Activated CD8-positive, alpha-beta memory T cell treated with anti-CD3 and anti-CD28 coated beads, Interleukin-2, amount 10 ng/mL, durations not matched to agents 7 days and 5 days (primary cell): ENCODE data around the gene SMYD2. TPM values are rescaled to one million over a fixed set of nuclear protein-coding genes. Genes with fewer than 3 reads are reported as not detected.
"Not testable (repeated sequence)": the region's sequence is repeated elsewhere in the genome, so short reads cannot be mapped to it uniquely, and the experiment has no call there.

Experiments
- ATAC-seq: fragments of 150-1000 bp; cut with Tn5 transposase; one replicate; pipeline ENCODE4 v1.10.0; 2021; ENCODE audit warnings: moderate library complexity
- CTCF ChIA-PET: fragments of 350-600 bp; sonication (Branson Sonifier 250); formaldehyde crosslinking; loops from one replicate; lab custom pipeline; 2021; ENCODE audit warnings: antibody characterized with exemption; lab: Charles Lee
- DNase-seq: peaks from one replicate; pipeline ENCODE4 v3.0.0-alpha.2; 2020
- H3K27ac Mint-ChIP-seq: one replicate; pipeline ENCODE4 v1.8.0; 2021; ENCODE audit warnings: mild to moderate bottlenecking, mixed read lengths
- H3K27me3 Mint-ChIP-seq: one replicate; pipeline ENCODE4 v1.8.0; 2021; ENCODE audit warnings: mixed read lengths
- H3K36me3 Mint-ChIP-seq: one replicate; pipeline ENCODE4 v1.8.0; 2021; ENCODE audit warnings: mild to moderate bottlenecking, mixed read lengths
- H3K4me1 Mint-ChIP-seq: one replicate; pipeline ENCODE4 v1.8.0; 2021; ENCODE audit warnings: mixed read lengths
- H3K4me3 Mint-ChIP-seq: one replicate; pipeline ENCODE4 v1.8.0; 2021; ENCODE audit warnings: mild to moderate bottlenecking, moderate library complexity, mixed read lengths
- H3K9me3 Mint-ChIP-seq: one replicate; pipeline ENCODE4 v1.8.0; 2022; ENCODE audit warnings: low read depth, mixed read lengths
- total RNA-seq, 2 experiments: library from RNA; stranded (reverse); gene quantifications; one replicate each; pipeline ENCODE4 v1.2.3, GENCODE V29; 2021

SMYD2 gene
- total RNA-seq, 2 experiments from 2014 or later: 23.1 to 26.5 TPM

DNA sequence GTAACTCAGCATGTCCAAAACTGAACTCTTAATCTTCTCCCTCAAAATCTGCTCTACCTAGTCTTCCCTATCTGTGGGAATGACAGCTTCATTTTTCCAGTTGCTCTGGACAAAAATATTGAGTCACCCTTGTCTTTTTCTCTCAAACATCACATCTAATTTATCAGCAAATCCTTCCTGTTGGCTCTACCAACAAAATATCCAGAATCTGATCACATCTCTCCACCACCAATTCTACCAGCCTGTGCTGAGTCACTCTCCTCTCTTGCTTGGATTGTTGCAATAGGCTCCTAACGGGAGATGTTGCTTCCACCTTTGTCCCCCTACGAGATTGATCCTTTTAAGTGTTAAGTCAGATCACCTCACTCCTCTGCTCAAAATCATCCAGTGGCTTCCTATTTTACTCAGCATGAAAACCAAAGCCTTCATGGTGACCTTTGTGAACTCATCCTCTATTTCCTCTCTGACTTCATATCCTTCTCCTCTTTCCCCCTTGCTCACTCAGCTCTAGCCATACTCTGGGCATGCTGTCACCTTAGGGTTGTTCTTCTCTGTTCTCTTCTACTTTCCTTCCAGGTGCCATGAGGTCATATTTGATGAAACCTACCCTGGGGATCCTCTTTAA, 21.5 kb upstream of the SMYD2 start:
- Mint-ChIP-seq H3K4me1 (peaks cover 24% of the 10 kb centered on the region), H3K9me3 (no peaks in the 10 kb centered on the region), H3K4me3 (no peak overlapping the region), H3K27me3 (peaks cover 73% of the 10 kb centered on the region), H3K36me3 (no peaks in the 10 kb centered on the region), H3K27ac (no peak overlapping the region)
- DNase-seq: peak; percentile 41
- CTCF ChIA-PET: interaction anchor here (1.8 to 10.9 kb wide), 4 partner anchors 12 to 368 kb away, joined by 5 to 373 read pairs (median 51); no protein-coding TSS in a partner anchor
- peak; percentile 76 for ATAC-seq

DNA sequence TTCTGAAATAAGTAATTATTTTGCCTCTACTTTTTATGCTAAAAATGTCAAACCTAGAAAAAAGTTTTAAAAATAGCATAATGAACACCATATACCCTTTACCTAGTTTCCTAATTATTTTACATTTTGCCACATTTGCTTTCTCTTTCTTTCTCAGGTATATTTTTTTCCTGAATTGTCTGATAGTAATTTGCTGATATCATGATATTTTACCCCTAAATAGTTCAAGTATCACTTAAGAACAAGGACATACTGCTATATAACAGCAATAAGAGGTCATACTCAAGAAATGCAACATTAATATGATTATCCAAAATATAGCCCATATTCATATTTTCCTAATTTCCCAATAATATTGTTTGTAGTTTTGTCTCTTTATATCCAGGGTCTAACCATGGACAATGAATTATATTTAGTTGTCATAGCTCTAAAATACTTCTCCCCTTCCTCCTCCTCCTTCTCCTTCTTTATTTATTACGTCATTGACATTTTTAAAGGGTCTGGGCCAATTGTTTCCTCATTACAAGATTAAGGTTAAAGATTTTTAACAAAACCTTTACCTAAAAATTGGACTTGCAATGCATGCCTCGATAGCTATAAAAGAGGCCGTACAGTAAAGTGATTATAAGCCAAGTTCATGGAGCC, 20.3 kb upstream of the SMYD2 start:
- Mint-ChIP-seq H3K27ac (no peak overlapping the region), H3K36me3 (no peaks in the 10 kb centered on the region), H3K9me3 (no peaks in the 10 kb centered on the region), H3K4me1 (peaks cover 24% of the 10 kb centered on the region), H3K27me3 (peaks cover 70% of the 10 kb centered on the region), H3K4me3 (no peak overlapping the region)
- CTCF ChIA-PET: interaction anchor here (0.7 to 10.9 kb wide), 23 partner anchors 9 to 366 kb away, joined by 3 to 373 read pairs (median 7); partner anchors contain the start of gene SMYD2
- DNase-seq: no peak
- ATAC-seq: no peak

DNA sequence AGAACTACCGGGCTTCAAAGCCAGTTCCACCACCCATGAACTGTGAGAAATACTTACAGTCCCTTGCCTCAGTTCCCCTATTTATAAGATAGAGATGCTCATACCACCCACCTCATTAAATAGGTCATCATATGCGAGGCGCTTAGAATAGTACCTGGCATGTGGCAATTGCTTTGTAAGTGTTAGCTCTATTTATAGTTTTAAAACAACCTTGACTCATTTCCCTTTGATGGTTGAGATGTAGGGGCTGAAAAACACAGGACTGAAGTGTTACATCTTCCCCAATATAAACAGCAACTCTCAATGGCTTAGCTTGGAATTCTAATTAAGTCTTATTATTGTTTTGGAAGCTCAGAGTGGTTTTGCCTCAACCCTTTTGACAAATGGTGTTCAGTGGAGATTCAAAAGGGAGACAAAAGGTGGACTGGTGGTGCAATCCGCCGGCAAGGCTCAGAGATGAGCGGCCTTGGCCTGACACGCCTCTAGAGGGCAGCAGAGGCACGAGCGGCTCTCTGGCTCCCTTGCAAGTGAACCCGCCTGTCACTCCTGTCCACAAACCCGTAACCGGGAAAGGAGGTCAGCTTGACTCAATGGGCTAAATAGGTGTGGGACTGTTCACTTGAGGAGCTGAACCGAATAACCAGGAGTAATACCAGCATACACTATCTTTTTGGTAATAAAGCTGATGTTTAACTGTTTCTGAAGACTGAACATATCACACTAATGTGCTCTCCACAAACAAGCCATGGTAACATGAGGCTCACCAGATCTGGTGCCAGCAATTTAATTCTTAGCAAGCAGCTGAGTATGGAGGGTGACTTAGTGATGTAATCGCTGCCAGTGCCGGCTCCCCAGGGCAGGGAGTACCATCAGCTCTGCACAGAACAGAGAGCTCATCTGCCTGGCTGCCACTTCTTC, 19.5 kb upstream of the SMYD2 start:
- Mint-ChIP-seq H3K4me3 (no peak overlapping the region), H3K27me3 (peaks cover 70% of the 10 kb centered on the region), H3K27ac (no peak overlapping the region), H3K36me3 (no peaks in the 10 kb centered on the region), H3K9me3 (no peaks in the 10 kb centered on the region), H3K4me1 (peaks cover 24% of the 10 kb centered on the region)
- DNase-seq (peak; percentile 87), ATAC-seq (peak; percentile 91)
- CTCF ChIA-PET: interaction anchor here (0.6 to 10.9 kb wide), 30 partner anchors 9 to 366 kb away, joined by 3 to 373 read pairs (median 5); partner anchors contain the start of gene SMYD2

- H3K4me3 Mint-ChIP-seq: no peak overlapping the region
- no peak overlapping the region for H3K27ac Mint-ChIP-seq
- ATAC-seq (no peak), DNase-seq (no peak)
- H3K4me1 Mint-ChIP-seq: peaks cover 19% of the 10 kb centered on the region
- peaks cover 57% of the 10 kb centered on the region for H3K27me3 Mint-ChIP-seq
- CTCF ChIA-PET: interaction anchor here (10.9 kb wide), 1 partner anchor 66 kb away, joined by 373 read pairs; no protein-coding TSS in a partner anchor
- H3K36me3 Mint-ChIP-seq: no peaks in the 10 kb centered on the region
- H3K9me3 Mint-ChIP-seq: no peaks in the 10 kb centered on the region
Observed at GRCh38 chr1:214264196-214264595, 16.8 kb upstream of the SMYD2 start.

GRCh38 chr1:214264976-214265375, 16.0 kb upstream of the SMYD2 start:
- H3K4me3 Mint-ChIP-seq: no peak overlapping the region
- CTCF ChIA-PET: interaction anchor here (10.9 kb wide), 1 partner anchor 65 kb away, joined by 373 read pairs; no protein-coding TSS in a partner anchor
- H3K4me1 Mint-ChIP-seq: peaks cover 11% of the 10 kb centered on the region
- no peaks in the 10 kb centered on the region for H3K9me3 Mint-ChIP-seq
- no peaks in the 10 kb centered on the region for H3K36me3 Mint-ChIP-seq
- H3K27me3 Mint-ChIP-seq: peaks cover 59% of the 10 kb centered on the region
- ATAC-seq (no peak), DNase-seq (no peak)
- H3K27ac Mint-ChIP-seq: no peak overlapping the region

DNA sequence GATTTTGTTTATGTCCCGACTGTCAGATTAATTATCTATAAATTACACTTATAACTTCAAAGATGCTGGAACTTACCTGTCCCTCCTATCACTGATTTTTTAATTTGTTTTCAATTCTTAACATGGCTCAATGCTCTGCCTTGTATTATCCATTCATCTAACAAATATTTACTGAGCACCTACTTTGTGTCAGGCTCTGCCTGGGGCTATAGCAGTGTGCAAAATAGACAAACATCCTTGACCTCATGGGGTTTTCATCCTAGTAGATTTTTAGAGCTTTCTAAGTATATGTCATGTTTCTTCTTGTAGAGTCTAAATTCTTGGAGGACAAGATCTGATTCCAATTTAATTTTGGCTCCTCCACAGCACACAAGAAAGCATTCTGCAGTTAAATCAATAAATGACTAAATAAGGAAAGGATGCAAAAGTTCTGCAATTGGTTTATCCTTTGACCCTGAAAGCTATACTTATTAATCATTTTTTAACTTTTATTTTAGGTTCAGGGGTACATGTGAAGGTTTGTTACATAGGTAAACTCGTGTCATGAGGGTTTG, 10.8 kb upstream of the SMYD2 start:
- no peaks in the 10 kb centered on the region for H3K9me3 Mint-ChIP-seq
- no peaks in the 10 kb centered on the region for H3K36me3 Mint-ChIP-seq
- ATAC-seq: no peak
- CTCF ChIA-PET: interaction anchor here (1.5 to 3.9 kb wide), 4 partner anchors 9 to 63 kb away, joined by 5 to 38 read pairs (median 17); partner anchors contain the start of gene SMYD2
- no peak overlapping the region for H3K27ac Mint-ChIP-seq
- no peak overlapping the region for H3K4me3 Mint-ChIP-seq
- DNase-seq: no peak
- H3K4me1 Mint-ChIP-seq: peaks cover 7% of the 10 kb centered on the region
- peaks cover 43% of the 10 kb centered on the region for H3K27me3 Mint-ChIP-seq

DNA sequence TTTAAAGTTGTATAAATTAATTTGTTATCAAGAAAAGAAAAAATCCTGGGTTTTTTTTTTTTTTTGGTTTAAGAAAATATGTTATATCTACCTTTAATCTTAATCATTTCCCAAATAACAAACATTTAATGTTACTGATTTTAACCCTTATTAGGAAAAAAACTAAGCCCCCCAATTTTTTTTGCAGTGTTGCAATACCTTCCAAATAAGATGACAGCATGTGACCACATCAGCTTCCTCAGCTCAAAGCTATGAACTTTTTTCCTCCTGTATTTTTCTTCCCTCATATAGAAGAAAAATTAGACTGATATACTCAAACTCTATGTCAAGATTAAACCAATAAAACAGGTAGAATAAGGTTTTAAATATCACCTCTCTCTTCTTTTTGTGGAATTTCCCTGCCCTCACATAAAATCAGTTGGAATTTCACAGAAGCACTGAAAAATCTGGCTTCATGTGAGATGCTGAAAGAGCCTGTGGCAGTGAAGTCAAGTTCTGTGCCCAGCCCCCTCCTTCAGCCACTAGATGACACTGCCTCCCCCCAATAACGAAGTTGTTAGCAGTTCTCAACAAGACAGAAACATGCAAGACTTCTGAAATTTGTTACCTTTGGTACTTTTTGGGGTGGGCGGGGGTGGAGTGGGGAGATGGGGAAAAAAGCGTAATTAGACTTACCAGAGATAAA, 9.6 kb upstream of the SMYD2 start:
- H3K27me3 Mint-ChIP-seq: peaks cover 35% of the 10 kb centered on the region
- peaks cover 7% of the 10 kb centered on the region for H3K4me1 Mint-ChIP-seq
- no peak for ATAC-seq
- no peak overlapping the region for H3K4me3 Mint-ChIP-seq
- H3K27ac Mint-ChIP-seq: no peak overlapping the region
- CTCF ChIA-PET: interaction anchor here (1.2 to 3.9 kb wide), 6 partner anchors 9 to 62 kb away, joined by 3 to 38 read pairs (median 6); partner anchors contain the start of gene SMYD2
- H3K9me3 Mint-ChIP-seq: no peaks in the 10 kb centered on the region
- H3K36me3 Mint-ChIP-seq: no peaks in the 10 kb centered on the region
- DNase-seq: no peak

DNA sequence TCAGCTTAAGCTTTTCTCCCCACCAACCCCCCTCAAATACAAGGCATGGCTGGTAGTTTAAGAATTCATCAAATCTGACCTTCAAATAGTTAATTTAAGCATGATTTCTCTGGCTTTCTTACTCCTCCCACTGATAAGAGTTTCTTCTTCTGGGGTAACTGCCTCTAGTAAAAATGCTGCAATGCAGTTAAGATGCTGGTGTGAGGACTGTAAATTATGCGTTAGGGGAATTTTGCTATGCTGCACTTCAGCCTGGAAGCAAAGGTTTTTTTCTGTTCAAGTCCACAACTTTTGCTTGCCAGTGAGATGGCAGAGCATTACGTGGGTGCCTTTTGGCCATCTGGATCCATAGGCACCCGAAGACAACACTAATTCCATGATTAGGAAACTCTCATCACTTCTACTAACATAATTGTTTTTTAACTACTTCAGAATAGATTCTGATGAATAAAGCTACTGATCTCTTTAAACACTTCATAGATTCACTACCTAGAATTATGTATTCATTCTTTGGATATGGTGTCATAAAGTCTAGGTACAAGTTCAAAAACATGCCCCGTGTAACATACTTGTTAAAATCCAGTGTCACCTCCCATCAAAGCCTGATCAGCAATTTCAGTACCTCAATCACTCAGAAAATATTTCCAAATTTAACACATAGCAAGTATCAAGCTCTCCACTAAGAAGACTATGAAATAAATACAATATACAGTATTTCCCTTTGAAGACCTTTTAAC, 8.8 kb upstream of the SMYD2 start:
- H3K27me3 Mint-ChIP-seq: peaks cover 35% of the 10 kb centered on the region
- H3K4me3 Mint-ChIP-seq: no peak overlapping the region
- H3K4me1 Mint-ChIP-seq: peaks cover 7% of the 10 kb centered on the region
- ATAC-seq: no peak
- no peaks in the 10 kb centered on the region for H3K9me3 Mint-ChIP-seq
- no peaks in the 10 kb centered on the region for H3K36me3 Mint-ChIP-seq
- no peak for DNase-seq
- no peak overlapping the region for H3K27ac Mint-ChIP-seq
- CTCF ChIA-PET: interaction anchor here (1.2 to 3.9 kb wide), 5 partner anchors 11 to 61 kb away, joined by 3 to 38 read pairs (median 6); no protein-coding TSS in a partner anchor

- no peak for DNase-seq
- no peaks in the 10 kb centered on the region for H3K9me3 Mint-ChIP-seq
- ATAC-seq: peak; percentile 47
- H3K27ac Mint-ChIP-seq: no peak overlapping the region
- H3K4me3 Mint-ChIP-seq: no peak overlapping the region
- peaks cover 31% of the 10 kb centered on the region for H3K27me3 Mint-ChIP-seq
- CTCF ChIA-PET: interaction anchor here (0.9 to 3.9 kb wide), 4 partner anchors 12 to 59 kb away, joined by 3 to 38 read pairs (median 4); no protein-coding TSS in a partner anchor
- no peaks in the 10 kb centered on the region for H3K36me3 Mint-ChIP-seq
- peaks cover 7% of the 10 kb centered on the region for H3K4me1 Mint-ChIP-seq
Observed at GRCh38 chr1:214272964-214273533, 7.9 kb upstream of the SMYD2 start.

DNA sequence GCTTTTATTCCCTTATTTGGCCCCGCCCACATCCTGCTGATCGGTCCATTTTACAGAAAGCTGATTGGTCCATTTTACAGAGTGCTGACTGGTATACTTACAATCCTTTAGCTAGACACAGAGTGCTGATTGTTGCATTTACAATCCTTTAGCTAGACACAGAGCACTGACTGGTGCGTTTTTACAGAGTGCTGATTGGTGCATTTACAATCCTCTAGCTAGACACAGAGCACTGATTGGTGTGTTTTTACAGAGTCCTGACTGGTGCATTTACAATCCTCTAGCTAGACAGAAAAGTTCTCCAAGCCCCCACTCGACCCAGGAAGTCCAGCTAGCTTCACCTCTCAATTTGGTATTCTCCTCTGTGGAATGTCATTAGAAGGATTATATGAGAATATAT, 5.3 kb upstream of the SMYD2 start:
- not testable (repeated sequence) for ATAC-seq, H3K36me3 Mint-ChIP-seq, DNase-seq, H3K27ac Mint-ChIP-seq, H3K4me3 Mint-ChIP-seq, H3K9me3 Mint-ChIP-seq
- peaks cover 15% of the 10 kb centered on the region for H3K4me1 Mint-ChIP-seq
- CTCF ChIA-PET: interaction anchor here (1.1 to 4.2 kb wide), 3 partner anchors 14 to 56 kb away, joined by 4 to 30 read pairs (median 8); no protein-coding TSS in a partner anchor
- peaks cover 13% of the 10 kb centered on the region for H3K27me3 Mint-ChIP-seq

DNA sequence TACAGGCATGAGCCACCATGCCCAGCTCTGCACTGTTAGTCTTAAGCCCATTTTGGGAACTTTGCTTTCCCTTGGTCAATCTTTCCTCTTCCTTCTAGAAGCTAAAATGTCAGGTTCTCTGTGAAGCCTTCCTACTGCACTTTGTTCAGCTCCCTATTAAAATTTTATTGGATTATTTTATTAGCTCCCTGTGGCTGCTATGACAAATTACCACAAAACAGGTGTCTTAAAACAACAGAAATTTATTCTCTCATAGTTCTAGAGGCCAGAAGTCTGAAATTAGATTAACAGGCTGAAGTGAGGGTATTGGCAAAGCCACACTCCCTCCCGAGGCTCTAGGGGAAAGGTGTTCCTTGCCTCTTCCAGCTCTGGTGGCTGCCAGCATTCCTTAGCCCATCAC, 4.2 kb upstream of the SMYD2 start:
- Mint-ChIP-seq H3K36me3 (no peaks in the 10 kb centered on the region), H3K27me3 (peaks cover 7% of the 10 kb centered on the region), H3K27ac (no peak overlapping the region), H3K9me3 (no peaks in the 10 kb centered on the region), H3K4me3 (no peak overlapping the region), H3K4me1 (peaks cover 17% of the 10 kb centered on the region)
- no peak for DNase-seq
- CTCF ChIA-PET: interaction anchor here (0.6 to 4.2 kb wide), 5 partner anchors 15 to 55 kb away, joined by 3 to 30 read pairs (median 7); no protein-coding TSS in a partner anchor
- ATAC-seq: no peak
